Stimulated activated CD8-positive, alpha-beta memory T cell treated with anti-CD3 and anti-CD28 coated beads, Interleukin-12 subunit alpha, Interleukin-12 subunit beta, amount 100 ng/mL, for 4 hours (primary cell): Measurements from ENCODE around the gene ARHGAP30.
A peak's percentile ranks its signal among the peaks of the same experiment; 100 is the strongest.
"Not testable (repeated sequence)": the region's sequence is repeated elsewhere in the genome, so short reads cannot be mapped to it uniquely, and the experiment has no call there.

Experiments used
- DNase-seq: peaks from one replicate; pipeline ENCODE4 v3.0.0-alpha.2; 2020; ENCODE audit warnings: low read depth

ARHGAP30 gene, protein sequence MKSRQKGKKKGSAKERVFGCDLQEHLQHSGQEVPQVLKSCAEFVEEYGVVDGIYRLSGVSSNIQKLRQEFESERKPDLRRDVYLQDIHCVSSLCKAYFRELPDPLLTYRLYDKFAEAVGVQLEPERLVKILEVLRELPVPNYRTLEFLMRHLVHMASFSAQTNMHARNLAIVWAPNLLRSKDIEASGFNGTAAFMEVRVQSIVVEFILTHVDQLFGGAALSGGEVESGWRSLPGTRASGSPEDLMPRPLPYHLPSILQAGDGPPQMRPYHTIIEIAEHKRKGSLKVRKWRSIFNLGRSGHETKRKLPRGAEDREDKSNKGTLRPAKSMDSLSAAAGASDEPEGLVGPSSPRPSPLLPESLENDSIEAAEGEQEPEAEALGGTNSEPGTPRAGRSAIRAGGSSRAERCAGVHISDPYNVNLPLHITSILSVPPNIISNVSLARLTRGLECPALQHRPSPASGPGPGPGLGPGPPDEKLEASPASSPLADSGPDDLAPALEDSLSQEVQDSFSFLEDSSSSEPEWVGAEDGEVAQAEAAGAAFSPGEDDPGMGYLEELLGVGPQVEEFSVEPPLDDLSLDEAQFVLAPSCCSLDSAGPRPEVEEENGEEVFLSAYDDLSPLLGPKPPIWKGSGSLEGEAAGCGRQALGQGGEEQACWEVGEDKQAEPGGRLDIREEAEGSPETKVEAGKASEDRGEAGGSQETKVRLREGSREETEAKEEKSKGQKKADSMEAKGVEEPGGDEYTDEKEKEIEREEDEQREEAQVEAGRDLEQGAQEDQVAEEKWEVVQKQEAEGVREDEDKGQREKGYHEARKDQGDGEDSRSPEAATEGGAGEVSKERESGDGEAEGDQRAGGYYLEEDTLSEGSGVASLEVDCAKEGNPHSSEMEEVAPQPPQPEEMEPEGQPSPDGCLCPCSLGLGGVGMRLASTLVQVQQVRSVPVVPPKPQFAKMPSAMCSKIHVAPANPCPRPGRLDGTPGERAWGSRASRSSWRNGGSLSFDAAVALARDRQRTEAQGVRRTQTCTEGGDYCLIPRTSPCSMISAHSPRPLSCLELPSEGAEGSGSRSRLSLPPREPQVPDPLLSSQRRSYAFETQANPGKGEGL

DNA sequence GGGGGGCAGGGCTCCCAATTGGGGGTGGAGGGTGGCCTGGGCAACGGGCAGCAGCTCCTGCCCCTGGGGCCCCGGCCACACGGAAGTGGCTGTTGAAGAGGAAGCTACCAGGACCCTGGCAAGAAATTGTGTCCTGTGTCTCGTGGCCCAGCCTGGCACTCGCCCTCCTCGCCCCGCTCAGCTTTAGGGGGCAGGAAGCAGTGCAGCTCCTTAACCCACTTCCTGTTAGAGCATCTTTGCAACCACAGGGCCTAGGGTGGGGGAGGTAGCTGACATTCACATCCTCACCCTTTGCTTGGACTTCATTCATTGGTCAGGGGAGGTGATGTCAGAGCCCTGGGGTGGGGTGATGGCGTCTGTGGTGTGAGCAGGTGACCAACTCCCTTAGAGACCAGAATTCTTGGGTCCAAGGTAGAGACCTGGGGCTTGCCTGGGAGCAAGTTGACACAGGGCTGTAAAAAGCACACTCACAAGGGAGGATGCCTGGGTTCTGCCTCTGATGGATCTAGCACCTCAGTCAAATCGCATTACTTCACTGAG is at the start of gene ARHGAP30:
Gene ARHGAP30 (minus strand): TSS at position 161 of the 540 bp plus-strand sequence. CDS start 267 bp downstream, outside the sequence.
- peak; percentile 73 for DNase-seq

DNA sequence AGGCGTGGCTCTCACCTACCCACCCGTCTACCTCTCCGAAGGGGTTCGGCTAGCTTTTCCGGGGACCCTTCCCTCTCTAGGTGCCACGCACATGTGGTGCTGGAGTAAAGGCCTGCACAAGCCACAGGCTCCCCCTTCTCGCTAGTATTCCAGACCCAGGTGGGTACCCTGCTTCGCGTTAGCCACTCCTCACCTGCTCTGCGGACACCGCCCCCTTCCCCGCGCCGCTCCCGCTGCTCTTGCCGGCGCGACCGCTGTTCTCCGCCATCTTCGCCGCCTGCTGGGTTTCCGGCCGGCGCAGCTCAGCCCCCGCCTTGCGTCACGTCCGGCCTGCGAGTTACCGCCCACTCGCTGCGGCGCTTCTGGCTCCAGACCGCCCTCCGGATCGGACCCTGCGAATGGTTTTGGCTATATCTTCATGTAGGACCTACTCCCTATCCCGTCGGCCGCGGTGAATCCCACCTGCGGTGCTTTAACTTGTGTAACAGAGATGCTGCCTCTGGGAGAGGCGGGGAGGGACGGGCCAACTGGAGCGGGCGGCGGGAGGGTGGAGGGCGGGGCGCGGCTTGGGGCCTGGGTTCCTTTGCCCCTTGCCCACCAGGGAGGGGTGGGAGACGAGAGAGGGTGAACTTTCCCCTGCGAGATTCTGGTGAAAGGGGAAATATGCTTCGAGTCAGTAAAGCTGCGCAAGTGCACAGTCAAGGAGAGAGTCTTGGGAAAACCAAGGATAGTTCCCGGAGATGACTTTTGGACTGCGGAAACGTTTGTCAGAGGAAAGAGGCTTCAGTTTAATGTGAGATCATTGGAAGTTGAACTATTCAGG is 48.3 kb upstream of the ARHGAP30 start, which contains the start of the genes NIT1 and PFDN2:
Gene NIT1 (plus strand): TSS at position 347 of the 823 bp plus-strand sequence. CDS start 72 bp downstream, at position 419.
Gene PFDN2 (minus strand): TSS at position 279 of the 823 bp plus-strand sequence. CDS start 11 bp downstream, at position 268.
- DNase-seq, result peak; percentile 81

DNA sequence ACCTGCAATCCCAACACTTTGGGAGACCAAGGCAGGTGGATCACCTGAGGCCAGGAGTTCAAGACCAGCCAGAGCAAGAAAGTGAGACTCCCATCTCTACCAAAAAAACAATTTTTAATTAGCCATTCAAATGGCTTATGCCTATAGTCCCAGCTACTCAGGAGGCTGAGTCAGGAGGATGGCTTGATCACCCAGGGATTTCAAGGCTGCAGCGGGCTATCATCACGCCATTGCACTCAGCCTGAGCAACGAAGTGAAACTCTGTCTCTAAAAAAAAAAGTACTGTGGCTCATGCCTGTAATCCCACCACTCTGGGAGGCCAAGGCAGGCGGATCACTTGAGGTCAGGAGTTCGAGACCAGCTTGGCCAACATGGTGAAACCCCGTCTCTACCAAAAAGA is 46.3 kb upstream of the ARHGAP30 start:
- DNase-seq, result not testable (repeated sequence)

DNA sequence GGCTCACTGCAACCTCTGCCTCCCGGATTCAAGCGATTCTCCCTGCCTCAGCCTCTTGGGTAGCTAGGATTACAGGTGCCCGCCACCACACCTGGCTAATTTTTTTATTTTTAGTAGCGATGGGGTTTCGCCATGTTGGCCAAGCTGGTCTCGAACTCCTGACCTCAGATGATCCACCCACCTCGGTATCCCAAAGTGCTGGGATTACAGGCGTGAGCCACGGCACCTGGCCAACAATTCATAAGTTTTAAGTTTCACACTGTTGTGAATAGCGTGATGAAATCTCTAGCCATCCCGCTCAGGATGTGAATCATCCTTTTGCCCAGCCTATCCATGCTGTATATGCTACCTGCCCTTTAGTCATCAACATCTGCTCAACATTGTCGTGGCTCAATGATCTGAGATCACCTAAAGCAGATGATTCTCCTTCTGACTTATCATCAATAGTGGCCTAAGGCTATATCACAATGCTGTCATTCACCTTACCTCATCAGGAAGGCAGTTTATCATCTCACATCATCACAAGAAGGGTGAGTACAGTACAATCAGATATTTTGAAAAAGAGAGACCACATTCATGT is 45.5 kb upstream of the ARHGAP30 start:
- no peak for DNase-seq

DNA sequence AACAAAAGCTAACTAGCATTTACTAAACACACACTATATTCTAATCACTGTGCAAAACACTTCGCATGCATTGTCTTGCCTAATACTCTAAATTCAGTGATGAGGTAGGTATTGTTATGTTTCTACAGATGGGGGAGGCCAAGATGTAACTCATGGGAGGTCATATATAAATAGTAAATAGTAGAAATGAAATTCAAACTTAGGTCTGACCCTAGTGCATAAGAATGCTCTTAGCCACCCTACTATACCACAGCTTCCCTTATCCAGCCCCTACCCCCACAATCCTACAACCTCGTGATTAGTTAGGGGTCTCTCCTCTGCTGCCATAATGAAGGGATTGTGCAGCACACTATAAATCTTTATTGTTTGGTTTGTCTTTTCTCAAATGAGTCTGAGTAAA is 44.9 kb upstream of the ARHGAP30 start:
- no peak for DNase-seq

DNA sequence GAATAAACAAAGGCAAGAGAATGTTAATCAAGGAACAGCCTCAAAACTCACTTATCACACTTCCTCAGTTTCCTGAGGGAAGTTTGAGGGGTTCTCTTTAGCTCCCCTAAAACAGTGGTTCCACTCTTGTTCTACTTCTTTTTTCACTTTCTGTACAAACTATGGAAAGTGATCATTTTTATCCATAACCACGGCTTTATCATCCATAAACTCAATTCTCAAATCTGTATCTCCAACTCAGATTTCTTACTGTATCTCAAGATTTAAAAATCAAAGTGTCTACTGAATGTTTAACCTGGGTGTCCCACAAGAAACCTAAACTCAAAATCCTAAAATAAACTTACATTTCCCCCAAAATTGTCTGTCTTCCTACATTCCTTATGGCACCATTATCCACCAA is 44.2 kb upstream of the ARHGAP30 start:
- DNase-seq, result no peak

DNA sequence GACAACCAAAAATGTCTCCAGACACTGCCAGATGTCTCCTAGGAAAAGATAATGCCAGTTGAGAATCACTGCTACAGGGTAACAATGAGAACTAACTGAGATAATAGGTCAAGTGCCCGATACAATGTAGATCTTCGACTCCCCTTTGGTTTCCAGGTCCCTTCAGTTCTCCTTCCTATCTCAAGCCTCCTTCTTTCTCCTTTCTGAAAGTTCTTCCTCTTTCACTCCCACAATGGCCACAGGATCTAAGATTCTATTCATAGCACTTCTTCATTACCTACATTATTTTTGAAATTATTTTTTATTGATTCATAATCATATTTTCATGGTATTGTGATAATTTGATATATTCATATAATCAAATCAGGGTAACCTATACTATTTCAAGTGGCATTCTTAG is 41.8 kb upstream of the ARHGAP30 start:
- DNase-seq, result no peak

DNA sequence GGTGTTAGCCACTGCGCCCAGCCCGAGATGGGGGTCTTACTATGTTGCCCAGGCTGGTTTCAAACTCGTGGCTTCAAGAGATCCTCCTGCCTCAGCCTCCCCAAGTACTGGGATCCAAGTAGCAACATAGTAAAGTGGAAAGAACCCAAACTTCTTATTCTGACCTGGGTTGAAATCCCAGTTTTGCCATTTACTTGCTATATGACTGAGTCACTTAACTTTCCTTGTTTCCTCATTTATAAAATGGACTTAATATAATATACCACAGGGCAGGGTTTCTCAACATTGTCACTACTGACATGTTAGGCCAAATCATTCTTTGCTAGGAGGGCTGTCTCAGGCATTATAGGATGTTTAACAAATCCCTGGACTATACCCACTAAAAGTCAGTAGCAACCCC is 41.4 kb upstream of the ARHGAP30 start:
- no peak for DNase-seq

DNA sequence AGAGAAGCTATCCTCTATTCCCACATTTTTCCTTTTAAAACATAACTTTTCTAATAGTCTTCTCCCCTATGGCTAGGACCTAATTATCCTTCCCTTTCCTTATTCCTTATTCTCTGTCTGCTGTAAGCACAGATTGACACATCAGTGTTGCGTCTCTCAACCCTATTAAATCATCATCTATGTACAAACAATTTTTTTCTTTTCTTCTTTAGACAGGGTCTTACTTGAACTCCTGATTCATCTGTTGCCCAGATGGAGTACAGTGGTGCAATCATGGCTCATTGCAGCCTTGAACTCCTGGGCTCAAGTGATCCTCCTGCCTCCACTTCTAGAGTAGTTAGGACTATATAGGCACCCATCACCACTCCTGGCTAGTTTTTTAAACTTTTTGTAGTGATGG is 36.7 kb upstream of the ARHGAP30 start:
- no peak for DNase-seq

DNA sequence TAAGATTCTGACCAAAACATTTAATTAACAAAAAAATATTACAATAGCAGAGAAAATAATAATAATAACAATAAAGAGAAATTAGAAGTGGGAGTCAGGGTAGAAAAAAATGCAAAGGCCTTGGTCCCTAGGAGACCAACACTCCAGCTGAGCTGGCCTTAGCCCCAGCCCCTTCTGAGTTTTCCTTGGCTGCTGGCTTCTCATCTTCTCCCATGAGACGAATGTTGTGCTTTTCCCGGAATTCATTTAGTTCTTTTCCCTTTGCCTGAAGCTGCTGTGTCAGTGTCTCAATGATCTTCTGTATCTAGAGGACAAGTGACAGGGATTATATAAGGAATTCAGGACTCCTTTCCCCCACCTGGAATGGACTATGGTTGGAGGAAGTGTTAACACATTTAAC is 30.9 kb upstream of the ARHGAP30 start:
- no peak for DNase-seq

DNA sequence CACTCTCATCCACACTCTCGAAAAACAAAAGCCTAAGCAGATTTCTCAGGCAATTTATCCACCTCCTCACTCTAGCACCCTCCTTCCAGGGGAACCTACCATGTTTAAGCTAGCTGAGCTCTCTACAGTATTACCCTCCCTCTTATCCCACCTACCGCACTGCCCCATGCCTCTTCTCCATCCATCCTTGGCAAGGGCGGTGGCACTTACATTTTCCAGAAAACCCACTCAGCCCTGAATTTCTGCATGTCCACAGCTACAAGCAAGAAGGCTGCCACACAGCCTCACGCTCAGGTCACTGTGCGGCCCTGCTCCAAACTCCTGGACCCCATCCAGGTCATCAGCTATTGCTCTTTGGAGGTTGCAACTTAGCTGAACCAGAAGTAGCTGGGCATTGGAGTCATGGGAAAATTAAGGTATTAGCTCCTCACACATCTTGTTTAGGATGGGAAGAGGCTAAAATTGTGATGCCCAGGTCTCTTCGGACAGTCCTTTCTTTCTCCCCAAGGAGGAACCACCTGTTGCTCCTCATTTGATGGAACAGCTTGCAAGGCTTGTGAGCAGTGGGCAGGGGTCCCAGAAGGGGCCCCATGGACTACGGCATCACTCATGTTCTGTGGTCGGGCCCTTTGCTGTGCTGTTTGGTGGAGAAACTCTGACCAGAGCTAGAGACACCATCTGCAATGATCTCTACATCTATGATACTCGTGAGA is 29.6 kb upstream of the ARHGAP30 start:
- DNase-seq, result no peak

DNA sequence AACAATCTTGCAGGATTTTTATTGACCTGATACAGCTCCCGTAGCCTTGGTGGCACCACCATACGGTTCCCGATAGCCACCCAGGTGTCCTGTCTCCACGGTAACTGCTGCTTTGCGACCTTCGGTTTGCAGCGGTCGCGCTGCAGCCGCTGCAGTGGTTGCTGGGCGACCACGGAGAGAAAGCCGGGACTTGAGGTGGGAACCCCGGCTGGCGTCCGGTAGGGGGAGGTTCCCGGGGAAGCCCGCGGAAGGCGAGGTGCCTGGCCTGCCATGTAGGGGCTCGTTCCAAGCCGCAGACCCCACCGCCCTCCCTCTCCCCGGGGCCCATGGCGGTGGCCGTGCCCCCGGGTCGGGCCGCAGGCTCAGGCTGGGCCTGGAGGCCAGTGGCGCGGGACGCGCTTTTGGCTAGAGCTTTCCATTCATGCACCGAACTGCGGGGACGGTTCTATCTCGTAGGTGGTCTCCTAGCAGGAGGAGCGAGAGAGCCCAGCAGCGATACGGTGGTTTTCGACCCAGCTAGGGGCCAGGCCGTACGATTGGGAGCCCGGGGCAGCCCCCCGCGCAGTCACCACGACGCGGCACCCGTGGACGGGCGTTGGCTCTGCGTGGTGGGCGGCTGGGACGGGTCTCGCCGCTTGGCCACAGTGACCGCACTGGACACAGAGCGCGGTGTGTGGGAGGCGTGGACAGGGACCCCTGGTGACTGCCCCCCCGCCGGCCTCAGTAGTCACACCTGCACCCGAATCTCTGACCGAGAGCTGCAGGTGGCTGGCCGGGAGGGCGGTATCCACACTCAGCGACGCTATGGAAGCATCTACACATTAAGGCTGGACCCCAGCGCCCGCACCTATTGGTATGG is 28.7 kb upstream of the ARHGAP30 start, which contains the start of gene KLHDC9:
Gene KLHDC9 (plus strand): TSS at position 152 of the 859 bp plus-strand sequence. CDS start 175 bp downstream, at position 327.
- DNase-seq, result peak; percentile 50

DNA sequence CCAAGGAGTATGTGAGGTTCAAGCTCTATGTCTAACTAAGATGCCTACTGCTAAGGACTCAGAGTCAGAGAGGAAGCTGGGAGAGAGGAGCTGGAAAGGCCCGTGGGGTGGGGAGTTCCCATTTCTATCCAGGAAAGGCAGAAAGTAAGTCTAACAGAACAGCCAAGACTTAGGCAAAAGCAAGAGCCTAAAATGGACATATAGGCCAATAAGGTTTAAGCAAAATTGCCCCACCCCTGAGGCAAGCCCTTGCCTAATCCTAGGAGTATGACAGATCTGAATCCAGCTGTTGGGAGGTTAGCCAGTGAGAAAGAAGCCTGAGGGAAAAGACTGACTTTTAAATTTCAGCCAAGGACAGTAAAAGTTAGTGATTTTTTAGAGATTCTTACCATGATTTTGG is 26.8 kb upstream of the ARHGAP30 start:
- no peak for DNase-seq

DNA sequence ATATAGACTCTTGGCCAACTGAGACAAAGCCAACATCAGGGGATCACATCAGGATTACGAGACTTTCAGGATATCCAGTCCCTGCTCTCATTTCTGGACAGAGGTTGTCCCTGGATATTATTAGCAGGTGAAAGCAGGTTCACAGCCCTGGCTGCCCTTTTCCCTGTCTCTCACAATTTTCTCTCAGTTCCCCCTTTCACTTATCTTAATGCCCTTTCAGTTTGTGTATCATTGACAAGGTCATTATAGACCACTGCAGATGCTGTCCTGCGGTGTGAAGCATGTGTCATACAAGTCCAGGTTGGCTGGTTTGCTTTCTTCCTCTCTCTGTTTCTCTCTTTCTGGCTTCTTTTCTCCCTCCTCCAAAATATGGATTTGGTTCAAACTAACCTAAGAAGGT is 26.3 kb upstream of the ARHGAP30 start:
- no peak for DNase-seq

DNA sequence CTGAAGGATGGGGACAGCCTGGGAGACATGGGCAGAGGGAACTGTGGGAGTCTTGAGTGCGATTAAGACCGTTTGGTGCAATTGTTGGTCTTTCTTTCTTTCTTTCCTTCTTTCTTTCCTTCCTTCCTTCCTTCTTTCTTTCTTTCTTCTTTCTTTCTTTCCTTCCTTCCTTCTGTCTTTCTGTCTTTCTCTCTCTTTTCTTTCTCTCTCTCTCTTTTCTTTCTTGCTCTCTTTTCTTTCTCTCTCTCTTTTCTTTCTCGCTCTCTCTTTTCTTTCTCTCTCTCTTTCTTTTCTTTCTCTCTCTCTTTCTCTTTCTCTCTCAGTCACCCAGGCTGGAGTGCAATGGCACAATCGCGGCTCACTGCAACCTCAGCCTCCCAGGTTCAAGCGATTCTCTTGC is 25.5 kb upstream of the ARHGAP30 start:
- DNase-seq, result no peak

DNA sequence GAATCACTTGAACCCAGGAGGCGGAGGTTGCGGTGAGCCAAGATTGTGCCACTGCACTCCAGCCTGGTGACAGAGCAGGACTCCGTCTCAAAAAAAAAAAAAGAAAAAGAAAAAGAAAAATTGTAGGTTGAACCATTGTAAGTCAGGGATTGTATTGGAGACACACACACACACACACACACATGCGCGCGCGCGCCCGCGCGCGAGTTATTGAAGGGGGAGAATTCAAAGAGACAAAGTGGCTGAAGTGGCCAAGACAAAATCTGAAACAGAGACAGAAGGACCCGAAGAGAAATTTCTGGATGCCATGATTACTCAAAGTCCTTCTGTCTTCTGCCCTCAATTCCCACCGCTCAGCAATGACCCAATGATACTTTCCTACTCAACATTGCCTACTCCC is 24.8 kb upstream of the ARHGAP30 start:
- no peak for DNase-seq

DNA sequence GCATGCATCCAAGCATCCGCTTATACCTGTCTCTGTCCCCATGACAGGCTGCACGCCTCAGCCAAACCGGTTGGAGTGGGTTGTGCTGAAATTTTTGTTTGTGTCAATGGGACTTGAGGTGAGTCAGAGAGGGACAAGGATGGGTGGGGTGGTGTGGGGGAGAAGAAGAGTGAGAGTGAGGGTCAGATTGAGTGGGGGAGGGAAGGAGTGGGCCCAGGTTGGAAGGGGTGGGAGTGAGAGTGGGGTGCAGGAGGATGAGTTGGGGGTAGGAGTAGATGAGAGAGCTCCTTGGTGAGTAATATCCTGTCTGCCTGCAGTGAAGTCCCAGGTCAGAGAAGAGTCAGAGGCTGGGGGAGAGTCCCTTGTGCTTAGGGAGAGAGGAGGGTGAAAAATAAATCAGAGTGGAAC is 22.9 kb upstream of the ARHGAP30 start:
- peak; percentile 33 for DNase-seq

DNA sequence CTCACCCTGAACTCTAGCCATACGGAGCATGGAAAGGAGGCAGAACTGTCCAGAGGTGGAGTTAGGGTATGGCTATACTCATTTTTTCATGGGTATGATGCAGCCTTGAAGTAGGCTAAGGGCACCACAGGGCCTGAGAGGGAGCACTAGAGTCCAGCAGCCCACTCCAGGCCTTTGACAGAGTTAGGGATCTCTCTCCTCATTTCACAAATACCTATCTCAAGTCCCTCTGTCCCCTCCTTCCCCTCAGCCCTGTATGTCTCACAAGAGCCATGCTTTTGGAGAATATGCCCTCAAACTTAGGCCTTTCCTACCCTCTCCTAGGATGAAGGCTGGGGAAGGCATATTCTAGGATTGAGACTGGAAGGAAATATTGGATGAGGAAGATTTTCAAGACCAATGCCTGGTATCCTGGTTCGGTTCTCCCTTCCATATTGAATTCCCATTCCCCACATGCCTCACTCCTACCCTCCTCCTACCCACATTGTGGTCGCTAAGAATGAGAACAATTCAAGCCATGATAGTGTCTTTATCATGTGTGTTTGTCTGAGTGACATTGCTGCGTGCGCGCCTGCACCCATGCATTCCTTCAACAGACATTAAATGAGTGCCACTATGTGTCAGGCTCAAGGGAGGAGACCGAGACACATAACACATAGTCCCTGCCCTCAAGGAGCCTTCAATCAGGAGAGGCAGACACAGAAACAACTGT is 22.3 kb upstream of the ARHGAP30 start:
- no peak for DNase-seq
